HepG2 (cell line): ENCODE data around the gene ALG11. TPM values are rescaled to one million over a fixed set of nuclear protein-coding genes. Genes with fewer than 3 reads are reported as not detected.

Experiments
- ATAC-seq: fragments of 200-7000 bp; cut with Tn5 transposase; 3 replicates; pipeline ENCODE4 v1.9.1; 2020; ENCODE audit warnings: mild to moderate bottlenecking, moderate library complexity
- BruUV-seq: library from RNA; stranded (reverse); fragments of 400-500 nt; replicated peaks from 2 replicates; lab custom pipeline; 2021; lab: Mats Ljungman, UMichigan
- CTCF ChIA-PET: fragments of 300-600 bp; formaldehyde crosslinking; extraction: SDS; loops from one replicate; lab custom pipeline; 2021; ENCODE audit warnings: low total read pairs, inconsistent platforms, low intra/inter-chr PET ratio; lab: Yijun Ruan, JAX
- POLR2A ChIA-PET: fragments of 350-600 bp; sonication (Branson Sonifier 250); formaldehyde crosslinking; loops from one replicate; lab custom pipeline; 2020; ENCODE audit warnings: antibody characterized with exemption, inconsistent platforms; lab: Yijun Ruan, JAX
- DNase-seq: peaks from one replicate; pipeline ENCODE4 v3.0.0-alpha.2; 2015; ENCODE audit warnings: low spot score
- FAIRE-seq: peaks from 3 replicates; lab custom pipeline; 2011; peaks lifted over from hg19 to GRCh38; lab: Jason Lieb, UNC
- H2AFZ ChIP-seq: one replicate; pipeline ENCODE4 v1.6.1; 2011; ENCODE audit warnings: low read length, inconsistent platforms
- H3K27ac ChIP-seq: fragments of 300-600 bp; 3 replicates; pipeline ENCODE4 v1.8.0; 2011; ENCODE audit warnings: mixed run types, mild to moderate bottlenecking, mixed read lengths, low read length, inconsistent platforms; ENCODE audit not compliant: insufficient read depth; ENCODE audit errors: extremely low read length
- H3K27me3 ChIP-seq, 2 experiments: fragments of 200-600 bp in 1 of 2; 2 replicates in 1 of 2; 3 replicates in 1 of 2; pipeline versions ENCODE4 v1.6.0 to v1.8.0; 2011; ENCODE audit warnings: low read length in 2 of 2, mild to moderate bottlenecking in 2 of 2, moderate library complexity in 2 of 2, inconsistent platforms in 1 of 2; ENCODE audit not compliant: insufficient read depth in 2 of 2, control insufficient read depth in 1 of 2
- H3K36me3 ChIP-seq, 2 experiments: fragments of 200-600 bp in 1 of 2; replicated peaks in 1 of 2; 2 replicates in 1 of 2; 3 replicates in 1 of 2; pipeline versions ENCODE4 v1.5.1 to v1.8.0; 2011; ENCODE audit warnings: low read length in 2 of 2, inconsistent platforms in 1 of 2; ENCODE audit not compliant: insufficient read depth in 2 of 2, control insufficient read depth in 1 of 2
- H3K4me1 ChIP-seq: 2 replicates; pipeline ENCODE4 v1.5.1; 2012; ENCODE audit warnings: low read length, inconsistent platforms; ENCODE audit not compliant: insufficient read depth
- H3K4me2 ChIP-seq: 2 replicates; pipeline ENCODE4 v1.6.0; 2011; ENCODE audit warnings: low read depth, low read length, inconsistent platforms
- H3K4me3 ChIP-seq, 3 experiments: fragments of 200-600 bp in 1 of 3; sonication (generic), shearing (Covaris generic) in 1 of 3; replicated peaks in 1 of 3; 2 replicates each; pipeline ENCODE4 v1.5.1; 2011 to 2016; ENCODE audit warnings: low read length in 3 of 3, inconsistent platforms in 2 of 3, low read depth in 2 of 3, mild to moderate bottlenecking in 2 of 3, control low read depth in 1 of 3, mixed read lengths in 1 of 3; ENCODE audit not compliant: insufficient read depth in 1 of 3
- H3K79me2 ChIP-seq: one replicate; pipeline ENCODE4 v1.6.1; 2011; ENCODE audit warnings: low read length, inconsistent platforms; ENCODE audit not compliant: insufficient read depth
- H3K9ac ChIP-seq: 2 replicates; pipeline ENCODE4 v1.6.0; 2011; ENCODE audit warnings: mild to moderate bottlenecking, low read depth, low read length, inconsistent platforms; ENCODE audit not compliant: insufficient read depth
- H3K9me3 ChIP-seq: 2 replicates; pipeline ENCODE4 v1.5.1; 2012; ENCODE audit warnings: mild to moderate bottlenecking, low read length
- H4K20me1 ChIP-seq: 2 replicates; pipeline ENCODE4 v1.6.0; 2011; ENCODE audit warnings: inconsistent platforms, mild to moderate bottlenecking, low read length, moderate library complexity; ENCODE audit not compliant: insufficient read depth
- EHMT2 ChIP-seq: fragments of 200-600 bp; sonication (generic); IDR thresholded peaks from 2 replicates; pipeline ENCODE4 v1.7.0; 2017; ENCODE audit warnings: antibody characterized with exemption, low read depth, low read length, borderline replicate concordance
- HNRNPK ChIP-seq: fragments of 200-400 bp; formaldehyde crosslinking; IDR thresholded peaks from 2 replicates; pipeline ENCODE4 v1.6.1; 2018; ENCODE audit warnings: low read length, low read depth, moderate library complexity, mild to moderate bottlenecking; ENCODE audit not compliant: poor library complexity, severe bottlenecking
- MEIS1 ChIP-seq: sonication (generic); formaldehyde crosslinking; IDR thresholded peaks from 2 replicates; pipeline ENCODE4 v1.9.0; 2021; ENCODE audit warnings: mild to moderate bottlenecking, missing genetic modification reagents, moderate library complexity, borderline replicate concordance
- ONECUT2 ChIP-seq: sonication (generic); formaldehyde crosslinking; IDR thresholded peaks from 2 replicates; pipeline ENCODE4 v1.4.0; 2020; ENCODE audit warnings: missing genetic modification reagents
- PAWR ChIP-seq: sonication (generic); formaldehyde crosslinking; IDR thresholded peaks from 2 replicates; pipeline ENCODE4 v1.4.0; 2020; ENCODE audit warnings: missing genetic modification reagents, mild to moderate bottlenecking, borderline replicate concordance
- RBM22 ChIP-seq: fragments of 200-400 bp; formaldehyde crosslinking; optimal IDR thresholded peaks from 2 replicates; pipeline ENCODE3; 2017; ENCODE audit warnings: mild to moderate bottlenecking, low read length, moderate library complexity
- ZNF124 ChIP-seq: sonication (generic); formaldehyde crosslinking; IDR thresholded peaks from 2 replicates; pipeline ENCODE4 v1.4.0; 2020; ENCODE audit warnings: missing genetic modification reagents
- ZNF230 ChIP-seq: sonication (generic); formaldehyde crosslinking; IDR thresholded peaks from 2 replicates; pipeline ENCODE4 v1.4.0; 2020; ENCODE audit warnings: mild to moderate bottlenecking, missing genetic modification reagents
- ZNF281 ChIP-seq: sonication (generic); formaldehyde crosslinking; IDR thresholded peaks from 2 replicates; pipeline ENCODE4 v1.4.0; 2020; ENCODE audit warnings: missing genetic modification reagents, borderline replicate concordance
- ZNF33B ChIP-seq: sonication (generic); formaldehyde crosslinking; IDR thresholded peaks from 2 replicates; pipeline ENCODE4 v1.5.1; 2020; ENCODE audit warnings: mild to moderate bottlenecking, missing genetic modification reagents
- ZNF746 ChIP-seq: sonication (generic); formaldehyde crosslinking; IDR thresholded peaks from 2 replicates; pipeline ENCODE4 v1.8.0; 2022; ENCODE audit warnings: mild to moderate bottlenecking, missing genetic modification reagents
- WGBS: methylation state at CpG from one replicate; pipeline ENCODE4 v1.1.6; 2017; ENCODE audit warnings: low lambda C conversion rate; 5-methylcytosine and 5-hydroxymethylcytosine counted together
- in situ Hi-C: cut with HindIII; loops from 2 replicates; pipeline ENCODE4 v1.10.0; 2017; ENCODE audit warnings: low pct_unique_long_range_greater_than_20kb; ENCODE audit not compliant: extremely low pct_ligation_motif_present
- intact Hi-C: fragments of 100-400 bp; cut with micrococcal nuclease; formaldehyde crosslinking; loops from one replicate; pipeline ENCODE4 v1.10.0; 2022; ENCODE audit not compliant: unreplicated experiment
- polyA plus RNA-seq, 8 experiments: library from polyadenylated mRNA; depleted of rRNA in 3 of 8; stranded (reverse) in 7 of 8; unstranded in 1 of 8; fragments of >200 nt; fragmentation: Illumina TruSeq in 4 of 8; extraction: Trizol in 4 of 8; gene quantifications; 2 replicates each; pipeline versions ENCODE4 v1.2.1 to v1.2.3, GENCODE V29; 2011 to 2016; ENCODE audit warnings: low read depth in 4 of 8, missing spikeins in 1 of 8, mixed read lengths in 1 of 8; ENCODE audit not compliant: insufficient read depth in 1 of 8
- total RNA-seq, 5 experiments: library from RNA; depleted of rRNA; stranded (reverse); fragments of >200 nt; fragmentation: Illumina TruSeq; extraction: Trizol; gene quantifications; 2 replicates each; pipeline ENCODE4 v1.2.3, GENCODE V29; 2016; ENCODE audit warnings: low read depth in 1 of 5
- TF ChIP-seq, protein P1 (sequence below): sonication (generic); formaldehyde crosslinking; conservative IDR thresholded peaks from 2 replicates; pipeline ENCODE4 v1.8.0; 2022; ENCODE audit warnings: low read depth, missing genetic modification reagents

Gene ALG11
- total and polyA plus RNA-seq, 2 of the 13 experiments (the other 11 are each of a cell fraction or from before 2014, with no cell fraction given): 14.7 to 27.9 TPM

GRCh38 chr13:51967482-51968446 is 44.4 kb upstream of the ALG11 start:
- Histone ChIP-seq H3K9me3 (no peaks in the 10 kb centered on the region), H3K27me3 (no peaks in the 10 kb centered on the region), H4K20me1 (no peaks in the 10 kb centered on the region), H3K4me2 (no peak overlapping the region), H3K36me3 (peaks cover 29 to 75% of the 10 kb centered on the region in 2 experiments), H3K4me3 (no peak overlapping the region), H2AFZ (no peak overlapping the region), H3K9ac (no peak overlapping the region), H3K4me1 (peaks cover 25% of the 10 kb centered on the region), H3K79me2 (peaks cover 4% of the 10 kb centered on the region), H3K27ac (no peak overlapping the region)
- TF ChIP-seq ZNF230: no peak
- no peak for TF ChIP-seq ZNF33B (CRISPR knock-in tag)
- TF ChIP-seq RBM22: peak; percentile 22
- no peak for TF ChIP-seq ZNF746
- TF ChIP-seq EHMT2: no peak
- WGBS: 99% methylated on average over 8 of the region's 8 CpGs
- FAIRE-seq: no peak
- TSS peak; percentile 3 for BruUV-seq
- in situ Hi-C loops: no loop called here
- no peak for DNase-seq
- CTCF ChIA-PET: no interaction called here
- intact Hi-C loops: no loop called here
- ATAC-seq: no peak
- POLR2A ChIA-PET: no interaction called here

DNA sequence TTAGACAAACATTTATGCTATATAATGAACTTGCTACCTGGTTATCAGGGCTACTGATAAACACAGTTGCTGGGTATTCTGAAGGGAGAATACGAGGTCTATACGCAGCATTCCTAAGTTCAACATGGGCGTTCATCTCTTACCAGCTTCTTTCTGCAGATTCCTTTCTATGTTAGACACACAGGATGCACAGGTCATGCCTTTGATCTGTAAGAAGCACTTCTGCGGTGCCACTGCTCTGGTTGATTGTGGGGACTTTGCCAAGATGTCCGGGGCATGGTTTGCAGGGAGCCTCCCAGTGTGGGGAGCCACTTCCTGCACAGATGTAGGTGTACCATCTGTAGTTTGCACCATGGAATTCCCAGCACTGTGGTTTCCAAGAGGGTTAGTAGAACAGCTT is 41.8 kb upstream of the ALG11 start:
- Histone ChIP-seq H3K27me3 (no peaks in the 10 kb centered on the region), H3K4me3 (no peak overlapping the region), H3K36me3 (peaks cover 34 to 79% of the 10 kb centered on the region in 2 experiments), H2AFZ (no peak overlapping the region), H3K79me2 (peaks cover 20% of the 10 kb centered on the region), H3K9me3 (no peaks in the 10 kb centered on the region), H3K4me1 (peaks cover 25% of the 10 kb centered on the region), H3K27ac (no peak overlapping the region), H3K9ac (no peak overlapping the region), H4K20me1 (no peaks in the 10 kb centered on the region), H3K4me2 (no peak overlapping the region)
- in situ Hi-C loops (no loop called here), intact Hi-C loops (loop anchor here (10.0 kb wide), 1 partner anchor 234 kb away; no protein-coding TSS in a partner anchor)
- WGBS: 97% methylated on average over 5 of the region's 5 CpGs
- ATAC-seq: no peak
- FAIRE-seq: no peak
- no peak for DNase-seq
- ChIA-PET POLR2A (interaction anchor here (0.9 kb wide), 1 partner anchor 11 kb away, joined by 3 read pairs; no protein-coding TSS in a partner anchor), CTCF (no interaction called here)
- no TSS peak for BruUV-seq
- TF ChIP-seq HNRNPK: no peak
- peak; percentile 30 for TF ChIP-seq RBM22
- no peak for TF ChIP-seq PAWR (CRISPR knock-in tag)
- TF ChIP-seq MEIS1 (CRISPR knock-in tag): no peak
- TF ChIP-seq ZNF281 (CRISPR knock-in tag): no peak
- TF ChIP-seq, protein P1, sequence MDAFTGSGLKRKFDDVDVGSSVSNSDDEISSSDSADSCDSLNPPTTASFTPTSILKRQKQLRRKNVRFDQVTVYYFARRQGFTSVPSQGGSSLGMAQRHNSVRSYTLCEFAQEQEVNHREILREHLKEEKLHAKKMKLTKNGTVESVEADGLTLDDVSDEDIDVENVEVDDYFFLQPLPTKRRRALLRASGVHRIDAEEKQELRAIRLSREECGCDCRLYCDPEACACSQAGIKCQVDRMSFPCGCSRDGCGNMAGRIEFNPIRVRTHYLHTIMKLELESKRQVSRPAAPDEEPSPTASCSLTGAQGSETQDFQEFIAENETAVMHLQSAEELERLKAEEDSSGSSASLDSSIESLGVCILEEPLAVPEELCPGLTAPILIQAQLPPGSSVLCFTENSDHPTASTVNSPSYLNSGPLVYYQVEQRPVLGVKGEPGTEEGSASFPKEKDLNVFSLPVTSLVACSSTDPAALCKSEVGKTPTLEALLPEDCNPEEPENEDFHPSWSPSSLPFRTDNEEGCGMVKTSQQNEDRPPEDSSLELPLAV: no peak
- TF ChIP-seq ONECUT2 (CRISPR knock-in tag): no peak
- no peak for TF ChIP-seq ZNF124
